WI38 (cell line): ENCODE data around the gene KLHL33.

ENCODE experiments used
- H3K4me3 ChIP-seq: 2 replicates; pipeline ENCODE4 v1.5.1; 2011; ENCODE audit warnings: low read depth, mild to moderate bottlenecking, control low read depth, low read length
- TF ChIP-seq, protein P1 (sequence below): IDR thresholded peaks from 2 replicates; pipeline ENCODE4 v1.5.1; 2012; ENCODE audit warnings: low read depth, mild to moderate bottlenecking, control low read depth, low read length

The KLHL33 gene

DNA sequence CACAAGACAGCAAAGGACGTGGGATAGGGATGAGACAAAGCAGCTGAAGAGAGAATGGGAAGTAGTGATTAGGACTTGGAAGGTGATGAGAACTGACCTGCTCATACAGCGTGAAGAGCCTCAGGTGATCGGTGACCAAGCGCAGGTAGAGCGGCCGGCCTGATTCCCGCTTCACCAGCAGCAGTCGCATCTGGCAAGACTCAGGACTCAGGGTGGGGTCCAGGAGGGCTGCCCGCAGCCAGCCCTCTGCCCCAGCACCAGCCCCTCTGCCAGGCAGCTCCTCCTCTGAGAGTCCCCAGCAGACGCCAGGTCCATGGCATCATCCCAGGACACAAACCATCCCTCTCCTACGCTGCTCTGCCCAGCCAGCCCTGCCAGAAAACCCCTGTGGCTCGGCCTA, 53.4 kb downstream of the KLHL33 start:
- no peak overlapping the region for H3K4me3 ChIP-seq
- TF ChIP-seq, protein P1, sequence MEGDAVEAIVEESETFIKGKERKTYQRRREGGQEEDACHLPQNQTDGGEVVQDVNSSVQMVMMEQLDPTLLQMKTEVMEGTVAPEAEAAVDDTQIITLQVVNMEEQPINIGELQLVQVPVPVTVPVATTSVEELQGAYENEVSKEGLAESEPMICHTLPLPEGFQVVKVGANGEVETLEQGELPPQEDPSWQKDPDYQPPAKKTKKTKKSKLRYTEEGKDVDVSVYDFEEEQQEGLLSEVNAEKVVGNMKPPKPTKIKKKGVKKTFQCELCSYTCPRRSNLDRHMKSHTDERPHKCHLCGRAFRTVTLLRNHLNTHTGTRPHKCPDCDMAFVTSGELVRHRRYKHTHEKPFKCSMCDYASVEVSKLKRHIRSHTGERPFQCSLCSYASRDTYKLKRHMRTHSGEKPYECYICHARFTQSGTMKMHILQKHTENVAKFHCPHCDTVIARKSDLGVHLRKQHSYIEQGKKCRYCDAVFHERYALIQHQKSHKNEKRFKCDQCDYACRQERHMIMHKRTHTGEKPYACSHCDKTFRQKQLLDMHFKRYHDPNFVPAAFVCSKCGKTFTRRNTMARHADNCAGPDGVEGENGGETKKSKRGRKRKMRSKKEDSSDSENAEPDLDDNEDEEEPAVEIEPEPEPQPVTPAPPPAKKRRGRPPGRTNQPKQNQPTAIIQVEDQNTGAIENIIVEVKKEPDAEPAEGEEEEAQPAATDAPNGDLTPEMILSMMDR = no peak

DNA sequence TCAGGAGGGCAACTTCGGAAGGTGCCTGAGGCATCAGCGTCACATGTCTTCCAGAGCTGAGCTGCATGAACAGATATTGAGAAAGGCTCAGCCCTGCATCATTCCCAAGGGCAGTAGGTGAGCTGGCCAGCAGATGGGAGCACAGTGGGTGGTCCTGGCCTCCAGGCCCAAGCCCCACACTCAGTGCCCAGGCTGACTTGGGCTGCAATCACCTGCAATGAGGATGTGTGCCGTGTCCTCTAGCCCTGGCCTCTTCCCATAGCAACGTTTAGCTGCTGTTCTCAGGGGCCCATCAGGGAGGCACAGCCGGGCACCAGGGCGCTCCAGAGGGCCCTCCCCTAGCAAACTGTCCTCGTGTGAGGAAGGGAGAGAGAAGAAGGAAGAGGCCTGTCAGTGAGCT, 54.6 kb downstream of the KLHL33 start:
- no peak overlapping the region for H3K4me3 ChIP-seq

DNA sequence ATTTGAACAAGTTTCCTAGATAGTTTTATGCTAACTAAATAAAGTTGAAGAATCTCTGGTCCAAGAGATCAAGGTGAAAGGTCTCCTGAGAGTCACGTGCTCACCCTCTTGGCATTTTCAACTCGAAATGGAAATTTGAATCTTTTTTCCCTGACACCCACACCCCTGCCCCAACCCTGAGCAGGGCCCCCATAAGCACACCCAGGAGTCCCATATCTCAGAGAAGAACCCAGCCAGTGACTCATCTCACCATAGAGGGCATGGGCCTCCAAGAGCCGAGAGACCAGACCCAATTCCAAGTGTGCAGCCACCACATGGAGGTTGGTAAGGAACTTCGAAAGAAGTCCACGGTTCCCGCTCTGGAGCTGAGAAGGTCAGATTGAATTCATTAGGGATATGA, 55.3 kb downstream of the KLHL33 start:
- TF ChIP-seq, protein P1 = no peak
- no peak overlapping the region for H3K4me3 ChIP-seq

More for the DNA sequence above, 54.6 kb downstream of the KLHL33 start:
- TF ChIP-seq, protein P1 = no peak

DNA sequence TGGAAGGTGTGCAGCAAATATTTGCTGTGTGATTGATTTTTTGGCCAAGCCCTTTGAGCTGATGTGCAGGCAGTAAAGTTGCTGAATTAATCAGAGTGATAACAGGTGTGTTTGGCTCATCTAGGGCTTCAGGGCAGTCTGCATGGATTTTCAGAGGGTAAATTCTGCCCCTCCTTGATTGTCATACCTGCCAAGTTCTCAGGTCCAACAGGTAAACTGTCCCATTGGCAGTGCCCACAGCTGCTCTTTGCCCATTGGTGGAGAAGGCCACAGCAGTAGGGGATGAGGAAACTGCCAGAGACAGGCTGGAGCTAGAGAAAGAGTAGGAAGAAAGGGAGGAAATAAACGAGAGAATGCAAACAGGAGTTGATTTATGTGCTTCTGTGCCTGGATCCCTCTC, 56.2 kb downstream of the KLHL33 start:
- TF ChIP-seq, protein P1 = no peak

DNA sequence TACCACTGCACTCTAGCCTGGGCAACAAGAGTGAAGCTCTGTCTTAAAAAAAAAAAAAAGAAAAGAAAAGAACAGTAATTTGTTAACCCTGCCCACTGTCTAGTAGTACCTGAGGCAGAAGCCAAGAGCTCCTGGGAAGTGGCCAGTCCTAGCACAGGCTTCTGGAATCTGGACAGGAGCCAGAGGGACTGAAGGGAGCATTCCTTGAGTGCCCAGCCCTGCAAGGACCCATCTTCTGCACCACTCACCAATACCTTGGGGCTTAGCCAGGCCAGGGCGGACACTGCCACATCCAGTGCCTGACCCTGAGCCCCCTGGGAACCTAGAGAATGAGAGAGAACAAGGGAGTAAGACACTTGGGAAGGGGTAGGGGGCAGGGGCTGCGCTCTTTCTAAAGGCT, 58.8 kb downstream of the KLHL33 start:
- TF ChIP-seq, protein P1 = no peak
- no peak overlapping the region for H3K4me3 ChIP-seq

More for the DNA sequence above, 56.2 kb downstream of the KLHL33 start:
- H3K4me3 ChIP-seq = no peak overlapping the region

DNA sequence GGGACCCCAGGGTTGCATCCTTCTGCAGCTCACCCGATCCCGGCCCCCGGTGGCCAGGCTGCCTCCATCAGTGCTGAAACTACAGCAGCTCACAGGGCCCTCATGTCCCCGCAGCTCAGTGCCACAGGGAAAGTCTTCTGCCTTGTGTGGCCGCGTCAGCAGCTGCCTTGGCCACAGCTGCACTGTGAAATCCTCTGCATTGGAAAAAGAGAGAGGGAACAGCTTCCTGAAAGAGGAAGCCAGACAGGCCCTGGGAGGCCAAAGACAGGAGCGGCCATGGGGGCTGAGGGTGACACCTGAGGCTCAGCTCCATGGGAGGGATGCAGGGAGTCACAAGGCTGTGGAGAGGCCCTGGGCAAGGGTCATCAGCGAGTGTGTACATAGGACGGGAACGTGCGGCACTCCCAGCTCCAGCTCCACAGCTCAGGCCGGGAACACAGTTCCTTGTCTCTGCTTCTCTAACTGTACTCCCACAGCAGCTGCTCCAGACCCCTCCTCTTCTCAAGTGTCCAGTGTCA, 59.8 kb downstream of the KLHL33 start:
- TF ChIP-seq, protein P1 = no peak
- no peak overlapping the region for H3K4me3 ChIP-seq
